ENCODE data around the gene TNFAIP8.

Gene TNFAIP8

GRCh38 chr5:119355685-119356611, at the start of gene TNFAIP8:
TNFAIP8 (plus strand) TSS chr5:119356019; CDS start chr5:119356091, 72 bp downstream.
- DNase-seq: peak; percentile 50 to 61

DNA sequence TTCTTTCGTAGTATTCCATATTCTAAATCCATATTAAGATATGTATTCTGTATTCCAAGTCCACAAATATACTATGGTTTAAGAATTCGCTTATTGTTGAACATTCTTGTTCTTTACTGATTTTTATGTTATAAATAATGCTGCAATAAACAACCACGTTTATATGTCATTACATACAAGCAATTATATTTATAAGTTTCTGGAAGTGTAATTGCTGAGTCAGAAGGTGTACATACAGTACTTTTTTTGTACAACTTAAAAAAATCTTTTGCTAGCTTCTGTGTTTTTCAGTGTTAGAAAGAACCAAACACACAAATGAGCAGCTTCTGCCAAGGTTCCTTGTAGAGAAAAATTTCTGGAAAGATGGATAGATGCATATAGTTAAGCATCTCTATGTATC, 48.6 kb upstream of the TNFAIP8 start:
- no peak for DNase-seq

GRCh38 chr5:119309326-119309725, 46.5 kb upstream of the TNFAIP8 start:
- DNase-seq: no peak

- no peak for DNase-seq
These were observed 44.1 kb upstream of the TNFAIP8 start for GRCh38 chr5:119311688-119312087.

DNA sequence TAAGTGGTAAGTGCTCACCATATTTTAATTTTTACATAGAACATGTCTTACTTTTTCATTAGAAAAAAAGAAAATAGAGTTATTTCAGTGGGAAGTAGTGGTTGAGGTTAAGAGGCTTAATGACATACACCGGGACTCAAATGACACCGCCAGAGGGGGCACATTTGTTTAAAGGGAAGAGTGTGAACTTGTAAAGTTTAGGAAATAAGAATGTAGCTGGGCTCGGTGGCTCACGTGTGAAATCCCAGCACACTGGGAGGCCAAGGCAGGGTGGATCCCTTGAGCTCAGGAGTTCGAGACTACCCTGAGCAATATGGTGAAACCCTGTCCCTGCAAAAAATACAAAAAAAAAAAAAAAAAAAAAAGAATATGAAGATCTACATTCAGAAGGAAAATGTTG, 43.4 kb upstream of the TNFAIP8 start:
- no peak for DNase-seq

- DNase-seq: no peak
These were observed 42.6 kb upstream of the TNFAIP8 start for GRCh38 chr5:119313197-119313596.

DNA sequence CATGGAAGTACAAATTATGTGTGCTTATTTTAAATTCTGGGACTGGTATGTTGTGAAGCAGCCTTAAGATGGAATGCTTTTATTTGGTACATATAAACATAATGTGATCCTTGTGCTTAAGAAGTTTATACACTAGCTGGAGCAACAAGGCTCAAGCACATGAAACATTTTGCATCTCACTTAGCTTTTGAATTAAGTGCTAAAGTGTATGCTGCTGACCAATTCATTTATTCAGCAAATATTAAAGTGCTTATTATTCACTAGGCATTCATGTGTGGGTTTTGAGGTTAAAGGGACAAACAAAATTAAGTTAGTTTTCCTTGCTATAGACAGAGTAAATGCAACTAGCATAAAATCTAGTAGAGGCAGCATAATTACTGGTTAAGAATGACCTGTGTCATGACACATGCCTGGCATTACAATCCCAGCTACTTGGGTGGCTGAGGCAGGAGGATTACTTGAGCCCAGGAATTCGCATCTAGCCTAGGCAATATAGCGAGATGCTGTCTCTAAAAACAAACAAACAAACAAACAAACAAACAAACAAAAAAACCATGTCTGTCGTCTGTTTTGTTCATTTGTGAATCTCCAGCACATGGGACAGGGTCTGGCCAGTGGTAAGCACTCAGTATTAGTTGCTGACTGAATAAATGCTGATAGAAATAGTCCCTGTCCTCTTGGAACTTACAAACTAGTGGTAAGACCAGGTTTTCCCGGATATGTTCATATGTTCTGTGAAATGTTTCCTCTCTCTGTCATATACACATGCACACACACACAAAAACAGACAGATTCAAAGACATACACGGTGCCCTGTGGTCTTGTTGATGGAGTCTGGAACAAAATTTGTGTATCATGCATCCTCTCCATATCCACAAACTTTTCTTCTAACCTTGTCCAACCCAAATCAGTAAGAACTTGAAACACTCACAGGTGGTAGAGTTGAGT, 41.9 kb upstream of the TNFAIP8 start:
- peak in 1 of 2 donors; percentile 58 for DNase-seq

- peak; percentile 83 to 84 for DNase-seq
These were observed 40.3 kb upstream of the TNFAIP8 start for GRCh38 chr5:119315516-119315949.

GRCh38 chr5:119316086-119316485, 39.7 kb upstream of the TNFAIP8 start:
- peak in 1 of 2 donors; percentile 43 for DNase-seq

GRCh38 chr5:119316906-119317305, 38.9 kb upstream of the TNFAIP8 start:
- DNase-seq: no peak

DNA sequence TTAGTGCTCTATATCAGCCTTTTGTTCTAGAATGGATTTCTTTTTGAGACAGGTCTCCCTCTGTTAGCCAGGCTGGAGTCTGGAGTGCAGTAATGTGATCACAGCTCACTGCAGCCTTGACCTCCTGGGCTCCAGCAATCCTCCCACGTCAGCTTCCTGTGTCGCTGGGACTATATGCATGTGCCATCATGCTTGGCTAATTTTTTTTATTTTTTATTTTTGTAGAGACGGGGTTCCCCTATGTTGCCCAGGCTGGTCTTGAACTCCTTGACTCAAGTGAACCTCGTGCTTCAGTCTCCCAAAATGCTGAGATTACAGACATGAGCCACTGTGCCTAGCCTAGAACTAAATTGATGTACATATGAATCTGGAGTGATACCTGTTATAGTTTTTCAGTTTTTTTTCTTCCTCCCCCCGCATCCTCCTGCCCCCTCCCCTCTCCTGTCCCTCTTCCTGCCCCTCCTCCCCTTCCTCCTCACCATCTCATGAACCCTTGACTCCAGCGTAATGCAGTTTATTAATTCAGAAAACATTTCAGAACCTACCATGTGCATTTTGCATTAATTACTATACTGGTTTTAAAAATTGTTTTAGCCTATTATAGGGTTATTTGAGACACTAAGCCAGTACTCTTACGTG, 37.4 kb upstream of the TNFAIP8 start:
- peak; percentile 48 to 62 for DNase-seq

GRCh38 chr5:119319401-119319800, 36.4 kb upstream of the TNFAIP8 start:
- DNase-seq: no peak

DNA sequence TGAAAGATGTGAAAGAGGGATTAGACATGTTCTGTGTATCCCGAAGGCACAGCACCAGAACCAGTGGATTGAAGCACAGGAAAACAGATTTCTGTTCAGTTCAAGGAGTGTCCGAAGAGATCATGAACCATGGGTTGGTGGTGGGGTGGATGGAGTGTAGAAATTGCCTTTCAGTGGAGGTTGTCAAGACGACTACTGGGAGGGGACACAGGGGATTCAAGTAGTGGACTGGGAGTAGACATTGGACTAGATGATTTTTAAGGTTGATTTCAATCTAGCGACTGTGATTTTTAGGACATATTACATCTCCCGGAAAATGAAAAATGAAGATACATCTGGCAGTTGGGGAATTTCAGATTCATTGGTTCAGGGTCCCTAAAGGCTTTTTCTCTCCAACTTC, 35.9 kb upstream of the TNFAIP8 start:
- no peak for DNase-seq

DNA sequence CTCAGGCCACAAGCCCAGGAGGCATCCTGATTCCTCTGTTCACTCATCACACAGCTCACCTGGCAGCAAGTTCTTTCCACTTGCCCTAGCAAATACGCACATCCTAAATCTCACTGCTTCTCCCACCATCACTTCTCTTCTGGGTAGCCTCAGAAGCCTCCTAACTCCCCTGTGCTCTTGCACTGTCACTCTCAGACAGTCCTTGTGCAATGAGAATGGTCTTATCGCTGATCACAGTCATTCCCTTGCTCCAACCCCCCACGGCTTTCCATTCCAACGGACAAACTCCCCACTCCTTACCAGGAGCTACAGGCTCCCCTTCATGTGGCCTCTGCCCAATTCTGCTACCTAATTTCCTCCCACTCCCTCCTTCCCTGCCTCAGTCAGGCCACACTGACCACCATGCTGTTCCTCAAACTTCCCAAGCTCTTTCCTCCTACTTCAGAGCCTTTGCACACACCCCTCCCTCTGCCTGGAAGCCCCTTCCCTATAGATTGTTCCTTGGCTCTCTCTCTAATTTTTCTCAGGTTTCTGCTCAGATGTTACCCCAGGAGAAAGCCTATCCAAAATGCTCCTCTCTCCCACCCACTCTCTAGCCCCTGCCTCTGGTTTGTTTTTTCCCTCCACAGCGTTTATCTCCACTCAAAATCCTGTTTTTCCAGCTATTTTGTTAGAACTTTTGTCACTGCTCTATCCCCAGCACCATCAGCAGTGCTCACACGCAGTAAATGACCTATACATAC, 34.1 kb upstream of the TNFAIP8 start:
- DNase-seq: no peak

GRCh38 chr5:119322312-119322947, 33.4 kb upstream of the TNFAIP8 start:
- DNase-seq: peak in 1 of 2 donors; percentile 45

DNA sequence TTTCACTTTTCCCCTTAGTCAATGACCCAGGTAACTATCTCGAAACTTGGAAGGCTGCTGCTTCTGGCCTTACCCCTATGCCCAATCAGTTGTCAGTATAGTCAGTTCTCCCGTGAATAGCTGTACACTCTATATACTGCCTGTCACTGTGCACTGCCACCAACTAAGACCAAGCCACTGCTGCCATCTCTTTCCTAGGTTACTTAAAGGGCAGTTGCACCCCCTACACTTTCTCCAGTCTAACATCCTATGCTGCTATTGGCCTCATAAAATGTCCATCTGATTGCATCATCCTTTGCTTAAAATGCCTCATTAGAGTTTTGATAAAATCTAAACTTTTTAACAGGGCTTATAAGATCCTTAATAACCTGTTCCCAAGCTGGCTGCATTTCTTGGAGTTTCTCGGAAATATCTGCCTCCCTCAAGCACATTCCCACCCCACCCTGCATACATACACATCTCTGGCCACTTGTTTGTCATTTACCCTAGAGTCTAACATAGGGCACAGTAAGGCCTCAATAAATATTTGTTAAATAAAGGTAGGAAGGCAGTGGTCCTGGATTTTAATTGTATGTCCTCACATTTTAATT, 32.8 kb upstream of the TNFAIP8 start:
- DNase-seq: no peak

- no peak for DNase-seq
These were observed 32.2 kb upstream of the TNFAIP8 start for GRCh38 chr5:119323601-119324000.

DNA sequence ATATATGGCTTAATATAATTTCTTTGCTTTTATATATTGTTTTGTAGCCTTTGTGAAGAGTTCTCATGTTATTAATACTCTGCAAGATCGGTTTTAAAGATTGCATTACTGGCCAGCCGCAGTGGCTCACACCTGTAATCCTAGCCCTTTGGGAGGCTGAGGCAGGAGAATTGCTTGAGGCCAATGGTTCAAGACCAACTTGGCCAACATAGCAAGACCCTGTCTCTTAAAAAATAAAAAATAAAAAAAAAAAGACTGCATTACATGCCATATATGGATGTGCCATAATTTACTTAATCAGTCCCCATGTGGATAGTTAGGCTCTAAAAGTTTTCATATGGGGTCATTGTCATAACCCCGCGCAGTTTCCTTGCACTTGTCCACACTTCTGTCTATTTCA, 31.0 kb upstream of the TNFAIP8 start:
- DNase-seq: no peak

DNA sequence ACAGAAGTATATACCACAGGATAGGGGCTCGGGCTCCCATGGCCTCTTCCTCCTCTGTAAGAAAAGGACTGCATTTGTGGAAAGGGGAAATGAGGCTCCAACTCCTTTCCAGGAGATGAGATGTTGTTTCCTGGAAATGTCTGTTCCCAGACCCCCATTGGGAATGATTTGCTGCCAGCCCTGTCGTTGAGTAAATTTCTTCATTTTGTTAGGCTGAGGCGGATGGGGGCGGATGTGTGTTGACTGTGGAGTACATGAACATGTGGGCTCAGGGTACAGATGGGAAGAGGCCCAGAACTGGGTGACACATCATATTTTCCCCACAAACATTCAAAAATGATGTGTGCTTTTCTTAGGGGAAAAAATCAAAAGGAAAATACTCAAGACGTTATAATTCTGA, 28.8 kb upstream of the TNFAIP8 start:
- DNase-seq: peak in 1 of 2 donors; percentile 31

DNA sequence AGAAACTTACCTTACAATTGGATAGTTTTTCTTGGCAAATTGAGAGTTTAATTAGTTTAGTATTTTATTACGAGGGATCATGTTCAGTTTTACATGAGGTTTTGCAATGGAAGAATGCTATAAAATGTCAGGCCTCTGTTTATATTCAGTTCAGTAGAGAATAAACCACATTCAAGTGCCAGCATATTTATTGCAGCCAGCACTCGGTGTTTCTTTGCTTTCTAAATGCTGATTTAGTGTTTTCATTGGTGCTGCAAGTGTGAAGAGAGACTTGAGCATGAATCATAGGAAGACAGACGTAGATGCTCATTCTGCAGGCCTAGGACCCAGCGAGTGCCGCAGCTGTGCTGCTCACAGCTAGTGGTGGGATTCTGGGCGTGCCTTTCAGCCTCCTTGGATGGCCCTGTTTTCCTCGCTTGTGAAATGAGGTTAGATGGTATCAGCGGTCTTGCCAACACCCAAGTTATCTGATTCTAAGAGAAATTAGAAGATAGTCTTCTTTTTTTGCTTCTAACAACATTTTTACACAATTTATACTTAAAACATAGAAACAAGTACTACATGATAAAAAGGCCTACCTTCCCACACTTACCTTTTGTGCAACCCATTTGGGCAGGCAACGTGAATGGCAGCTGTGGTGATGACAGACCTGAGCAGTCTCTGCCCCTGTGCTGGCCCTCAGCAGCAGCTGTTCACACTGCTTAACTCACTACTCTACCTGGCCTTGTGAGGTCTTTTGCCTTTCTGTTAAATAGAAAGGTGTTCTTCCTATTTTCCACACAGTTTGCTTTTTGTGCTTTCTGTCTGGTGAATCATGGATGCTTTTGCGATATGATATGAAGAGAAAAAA, 26.8 kb upstream of the TNFAIP8 start:
- DNase-seq: peak in 1 of 2 donors; percentile 69

All from CD4-positive, alpha-beta T cell treated with Interferon alpha-2 for 1 hour (primary cell).